GM12864 (cell line): ENCODE measurements around the gene IL17C.

Source experiments
- DNase-seq: peaks from one replicate; pipeline ENCODE4 v3.0.0-alpha.2; 2011; ENCODE audit warnings: low read depth
- H3K4me3 ChIP-seq: 2 replicates; pipeline ENCODE4 v1.5.1; 2011; ENCODE audit warnings: mild to moderate bottlenecking, low read depth, low read length, control low read depth
- CTCF ChIP-seq: IDR thresholded peaks from 2 replicates; pipeline ENCODE4 v1.5.1; 2011; ENCODE audit warnings: low read depth, mild to moderate bottlenecking, moderate library complexity, low read length, control low read depth, inconsistent platforms; ENCODE audit errors: missing control alignments

IL17C gene

GRCh38 chr16:88631920-88632586 lies 6.3 kb upstream of the IL17C start:
- TF ChIP-seq CTCF, result no peak
- no peak for DNase-seq
- no peak overlapping the region for H3K4me3 ChIP-seq

GRCh38 chr16:88632587-88632930 lies 5.8 kb upstream of the IL17C start:
- TF ChIP-seq CTCF, result no peak
- H3K4me3 ChIP-seq, result no peak overlapping the region
- no peak for DNase-seq

GRCh38 chr16:88633684-88634140 lies 4.7 kb upstream of the IL17C start:
- TF ChIP-seq CTCF, result peak; percentile 50
- DNase-seq, result no peak
- H3K4me3 ChIP-seq, result no peak overlapping the region; the same call in 1 of the 2 replicates

GRCh38 chr16:88634141-88634993 lies 4.0 kb upstream of the IL17C start:
- TF ChIP-seq CTCF, result no peak
- DNase-seq, result no peak
- H3K4me3 ChIP-seq, result peak overlapping the region; percentile 55

GRCh38 chr16:88634994-88635670 lies 3.2 kb upstream of the IL17C start:
- H3K4me3 ChIP-seq, result peak overlapping the region; percentile 55
- TF ChIP-seq CTCF, result no peak
- DNase-seq, result no peak

- no peak overlapping the region for H3K4me3 ChIP-seq
- TF ChIP-seq CTCF, result no peak
- no peak for DNase-seq
These were observed 2.6 kb upstream of the IL17C start for GRCh38 chr16:88635671-88636319.
